Measurements from ENCODE around the gene SH2D6.

Gene SH2D6

GRCh38 chr2:85401844-85402243 lies 16.7 kb upstream of the SH2D6 start:
- TF ChIP-seq CTCF (IDR thresholded peaks at IDR 0.05; ENCODE audit: insufficient read depth, low read length, poor library complexity, severe bottlenecking) (no peak), EZH2phosphoT487 (conservative IDR thresholded peaks at IDR 0.05; ENCODE audit: low read length) (no peak)
- no peaks in the 10 kb centered on the region for H4K20me1 ChIP-seq (ENCODE audit: low read depth, low read length)

GRCh38 chr2:85405201-85406059 lies 13.1 kb upstream of the SH2D6 start:
- Histone ChIP-seq H3K27ac (ENCODE audit: low read depth, low read length) (no peak overlapping the region), H4K20me1 (ENCODE audit: low read depth, low read length) (no peaks in the 10 kb centered on the region), H3K36me3 (ENCODE audit: low read length) (no peaks in the 10 kb centered on the region), H3K9me2 (replicated peaks; ENCODE audit: insufficient read depth, low read length) (no peaks in the 10 kb centered on the region), H3K4me3 (ENCODE audit: insufficient read depth, low read length, poor library complexity, severe bottlenecking) (no peak overlapping the region), H3K9me3 (ENCODE audit: insufficient read depth, low read length) (no peaks in the 10 kb centered on the region), H3K27me3 (ENCODE audit: low read length) (no peaks in the 10 kb centered on the region), H3K9ac (ENCODE audit: low read length) (no peak overlapping the region), H3K79me2 (ENCODE audit: insufficient read depth, low read length) (no peaks in the 10 kb centered on the region), H3K4me2 (ENCODE audit: low read depth, low read length, poor library complexity, severe bottlenecking) (no peak overlapping the region), H3F3A (ENCODE audit: insufficient read depth) (no peaks in the 10 kb centered on the region), H2AFZ (ENCODE audit: low read depth, low read length, severe bottlenecking) (no peak overlapping the region)
- TF ChIP-seq EZH2phosphoT487 (conservative IDR thresholded peaks at IDR 0.05; ENCODE audit: low read length) (no peak), CTCF (IDR thresholded peaks at IDR 0.05; ENCODE audit: insufficient read depth, low read length, poor library complexity, severe bottlenecking) (no peak)

More at GRCh38 chr2:85401844-85402243, 16.7 kb upstream of the SH2D6 start:
- H3K79me2 ChIP-seq (ENCODE audit: insufficient read depth, low read length) = no peaks in the 10 kb centered on the region
- H3K4me2 ChIP-seq (ENCODE audit: low read depth, low read length, poor library complexity, severe bottlenecking) = no peak overlapping the region
- H3K9me2 ChIP-seq (replicated peaks; ENCODE audit: insufficient read depth, low read length) = no peaks in the 10 kb centered on the region
- H3K9me3 ChIP-seq (ENCODE audit: insufficient read depth, low read length) = no peaks in the 10 kb centered on the region
- H3F3A ChIP-seq (ENCODE audit: insufficient read depth) = no peaks in the 10 kb centered on the region
- H3K27ac ChIP-seq (ENCODE audit: low read depth, low read length) = no peak overlapping the region
- H3K36me3 ChIP-seq (ENCODE audit: low read length) = no peaks in the 10 kb centered on the region
- H3K27me3 ChIP-seq (ENCODE audit: low read length) = no peaks in the 10 kb centered on the region
- H2AFZ ChIP-seq (ENCODE audit: low read depth, low read length, severe bottlenecking) = no peak overlapping the region
- H3K4me3 ChIP-seq (ENCODE audit: insufficient read depth, low read length, poor library complexity, severe bottlenecking) = no peak overlapping the region
- no peak overlapping the region for H3K9ac ChIP-seq (ENCODE audit: low read length)

GRCh38 chr2:85409845-85410583 lies 8.5 kb upstream of the SH2D6 start, which contains the start of gene CAPG:
CAPG (minus strand) TSS chr2:85410366; CDS start chr2:85402145, 8,221 bp downstream.
- no peaks in the 10 kb centered on the region for H4K20me1 ChIP-seq (ENCODE audit: low read depth, low read length)
- no peaks in the 10 kb centered on the region for H3K9me3 ChIP-seq (ENCODE audit: insufficient read depth, low read length)
- no peak within 1 kb of the TSS for H3K9ac ChIP-seq (ENCODE audit: low read length)
- peak within 1 kb of the TSS; percentile 28 for H3K4me2 ChIP-seq (ENCODE audit: low read depth, low read length, poor library complexity, severe bottlenecking)
- no peaks in the 10 kb centered on the region for H3K9me2 ChIP-seq (replicated peaks; ENCODE audit: insufficient read depth, low read length)
- TF ChIP-seq EZH2phosphoT487 (conservative IDR thresholded peaks at IDR 0.05; ENCODE audit: low read length) = no peak
- no peak for TF ChIP-seq CTCF (IDR thresholded peaks at IDR 0.05; ENCODE audit: insufficient read depth, low read length, poor library complexity, severe bottlenecking)
- no peaks in the 10 kb centered on the region for H3F3A ChIP-seq (ENCODE audit: insufficient read depth)
- H3K36me3 ChIP-seq (ENCODE audit: low read length) = no peaks in the 10 kb centered on the region
- no peak within 1 kb of the TSS for H3K27ac ChIP-seq (ENCODE audit: low read depth, low read length)
- H2AFZ ChIP-seq (ENCODE audit: low read depth, low read length, severe bottlenecking) = no peak within 1 kb of the TSS
- H3K27me3 ChIP-seq (ENCODE audit: low read length) = no peaks in the 10 kb centered on the region
- H3K79me2 ChIP-seq (ENCODE audit: insufficient read depth, low read length) = no peaks in the 10 kb centered on the region
- no peak within 1 kb of the TSS for H3K4me3 ChIP-seq (ENCODE audit: insufficient read depth, low read length, poor library complexity, severe bottlenecking)

Measured in SU-DHL-6 (cell line).